ENCODE measurements around the gene PAQR4.
"Not testable (repeated sequence)": the region's sequence is repeated elsewhere in the genome, so short reads cannot be mapped to it uniquely, and the experiment has no call there.

PAQR4 gene

GRCh38 chr16:2943716-2944115, 25.4 kb upstream of the PAQR4 start:
- DNase-seq, result not testable (repeated sequence)

GRCh38 chr16:2946649-2947048, 22.5 kb upstream of the PAQR4 start:
- no peak for DNase-seq

- DNase-seq, result no peak
Observed at GRCh38 chr16:2948807-2949704, 20.1 kb upstream of the PAQR4 start.

- no peak for DNase-seq
Observed at GRCh38 chr16:2949705-2950352, 19.3 kb upstream of the PAQR4 start.

- no peak for DNase-seq
Observed at GRCh38 chr16:2950353-2950724, 18.8 kb upstream of the PAQR4 start.

- no peak for DNase-seq
Observed at GRCh38 chr16:2950773-2951172, 18.4 kb upstream of the PAQR4 start.

GRCh38 chr16:2952679-2953078, 16.5 kb upstream of the PAQR4 start:
- no peak for DNase-seq

GRCh38 chr16:2953706-2954627, 15.2 kb upstream of the PAQR4 start:
- DNase-seq, result no peak

GRCh38 chr16:2954656-2955381, 14.3 kb upstream of the PAQR4 start:
- DNase-seq, result no peak

GRCh38 chr16:2955438-2955778, 13.7 kb upstream of the PAQR4 start:
- no peak for DNase-seq

- no peak for DNase-seq
Observed at GRCh38 chr16:2955779-2956578, 13.2 kb upstream of the PAQR4 start.

GRCh38 chr16:2956579-2956956, 12.6 kb upstream of the PAQR4 start:
- DNase-seq, result no peak

- DNase-seq, result no peak
Observed at GRCh38 chr16:2959206-2959605, 9.9 kb upstream of the PAQR4 start.

GRCh38 chr16:2960183-2961010, 8.8 kb upstream of the PAQR4 start:
- no peak for DNase-seq

- DNase-seq, result no peak
Observed at GRCh38 chr16:2962334-2963073, 6.6 kb upstream of the PAQR4 start.

- DNase-seq, result no peak
Observed at GRCh38 chr16:2963074-2963722, 6.0 kb upstream of the PAQR4 start.

- no peak for DNase-seq
Observed at GRCh38 chr16:2963723-2964474, 5.2 kb upstream of the PAQR4 start, which contains the start of gene KREMEN2. Gene KREMEN2, plus strand, starts transcription at chr16:2964275. Its CDS starts 246 bp downstream, at chr16:2964521.
